ENCODE measurements around the gene JAKMIP2.

The JAKMIP2 gene

DNA sequence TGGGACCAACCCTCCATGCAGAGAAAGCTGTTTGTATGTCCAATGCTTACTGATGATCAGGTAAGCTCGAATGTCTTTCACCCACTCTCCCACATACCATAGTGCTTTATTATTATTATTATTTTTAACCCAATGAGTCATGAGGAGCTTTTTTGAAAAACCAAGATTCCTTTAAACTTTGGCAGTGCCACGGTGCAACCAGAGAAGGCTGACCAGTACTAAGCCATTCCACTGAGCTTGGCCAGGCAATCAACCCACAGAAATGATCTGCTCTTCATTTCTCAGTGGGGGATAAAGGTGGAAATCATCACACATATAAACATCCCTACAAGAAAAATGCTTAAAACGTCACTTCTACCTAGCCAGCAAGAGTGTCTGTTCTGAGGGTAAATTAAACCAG is 35.5 kb downstream of the JAKMIP2 start:
- TF ChIP-seq, protein P1, sequence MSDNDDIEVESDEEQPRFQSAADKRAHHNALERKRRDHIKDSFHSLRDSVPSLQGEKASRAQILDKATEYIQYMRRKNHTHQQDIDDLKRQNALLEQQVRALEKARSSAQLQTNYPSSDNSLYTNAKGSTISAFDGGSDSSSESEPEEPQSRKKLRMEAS (IDR thresholded peaks at IDR 0.05), result no peak
- TF ChIP-seq, protein P2, sequence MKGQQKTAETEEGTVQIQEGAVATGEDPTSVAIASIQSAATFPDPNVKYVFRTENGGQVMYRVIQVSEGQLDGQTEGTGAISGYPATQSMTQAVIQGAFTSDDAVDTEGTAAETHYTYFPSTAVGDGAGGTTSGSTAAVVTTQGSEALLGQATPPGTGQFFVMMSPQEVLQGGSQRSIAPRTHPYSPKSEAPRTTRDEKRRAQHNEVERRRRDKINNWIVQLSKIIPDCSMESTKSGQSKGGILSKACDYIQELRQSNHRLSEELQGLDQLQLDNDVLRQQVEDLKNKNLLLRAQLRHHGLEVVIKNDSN (IDR thresholded peaks at IDR 0.05), result no peak

DNA sequence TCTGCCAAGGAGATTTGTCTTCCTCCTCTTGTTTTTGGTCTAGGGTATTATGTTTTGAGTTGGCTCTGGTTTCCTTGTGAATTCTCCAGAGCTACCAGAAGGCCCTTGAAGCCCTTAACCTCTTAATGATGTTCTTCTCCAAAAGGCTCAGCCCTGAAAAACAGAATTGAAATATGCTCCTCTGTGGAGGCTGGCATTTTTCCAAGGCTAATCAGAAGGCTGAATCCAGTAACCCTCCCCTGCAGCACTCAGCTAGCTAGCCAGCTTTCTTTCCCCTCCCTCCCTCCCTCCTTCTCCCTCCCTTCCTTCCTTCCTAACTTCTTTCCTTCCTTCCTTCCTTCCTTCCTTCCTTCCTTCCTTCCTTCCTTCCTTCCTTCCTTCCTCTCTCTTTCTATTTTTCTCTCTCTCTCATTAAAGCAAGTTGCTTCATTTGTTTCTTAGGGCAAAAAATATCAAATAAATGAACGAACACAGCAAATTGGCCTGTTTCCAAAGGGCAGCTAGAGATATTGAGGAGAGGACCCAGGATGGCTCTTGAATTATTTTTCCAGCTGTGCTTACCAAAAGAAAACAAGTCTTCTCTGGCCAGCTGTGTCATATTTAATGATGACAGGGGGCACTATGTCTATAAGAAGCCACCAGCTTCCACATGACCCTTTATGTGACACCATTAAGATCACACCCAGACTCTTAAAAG is 38.7 kb downstream of the JAKMIP2 start:
- TF ChIP-seq CREB1 (IDR thresholded peaks at IDR 0.05; ENCODE audit: low read depth) (no peak), NFIC (IDR thresholded peaks at IDR 0.05) (no peak), TEAD4 (IDR thresholded peaks at IDR 0.05) (no peak), TAF1 (IDR thresholded peaks at IDR 0.05; ENCODE audit: low read depth) (no peak), YY1 (IDR thresholded peaks at IDR 0.05; ENCODE audit: low read depth) (no peak), FOXM1 (IDR thresholded peaks at IDR 0.05; ENCODE audit: borderline replicate concordance, low read depth) (no peak), ZBTB7A (IDR thresholded peaks at IDR 0.05; ENCODE audit: low read depth) (no peak), TCF12 (IDR thresholded peaks at IDR 0.05; ENCODE audit: low read depth) (no peak), EP300 (IDR thresholded peaks at IDR 0.05; ENCODE audit: borderline replicate concordance) (no peak), EGR1 (IDR thresholded peaks at IDR 0.05) (no peak), CEBPB (IDR thresholded peaks at IDR 0.05) (no peak), RAD21 (IDR thresholded peaks at IDR 0.05; ENCODE audit: low read depth) (no peak)
- TF ChIP-seq, protein P3, sequence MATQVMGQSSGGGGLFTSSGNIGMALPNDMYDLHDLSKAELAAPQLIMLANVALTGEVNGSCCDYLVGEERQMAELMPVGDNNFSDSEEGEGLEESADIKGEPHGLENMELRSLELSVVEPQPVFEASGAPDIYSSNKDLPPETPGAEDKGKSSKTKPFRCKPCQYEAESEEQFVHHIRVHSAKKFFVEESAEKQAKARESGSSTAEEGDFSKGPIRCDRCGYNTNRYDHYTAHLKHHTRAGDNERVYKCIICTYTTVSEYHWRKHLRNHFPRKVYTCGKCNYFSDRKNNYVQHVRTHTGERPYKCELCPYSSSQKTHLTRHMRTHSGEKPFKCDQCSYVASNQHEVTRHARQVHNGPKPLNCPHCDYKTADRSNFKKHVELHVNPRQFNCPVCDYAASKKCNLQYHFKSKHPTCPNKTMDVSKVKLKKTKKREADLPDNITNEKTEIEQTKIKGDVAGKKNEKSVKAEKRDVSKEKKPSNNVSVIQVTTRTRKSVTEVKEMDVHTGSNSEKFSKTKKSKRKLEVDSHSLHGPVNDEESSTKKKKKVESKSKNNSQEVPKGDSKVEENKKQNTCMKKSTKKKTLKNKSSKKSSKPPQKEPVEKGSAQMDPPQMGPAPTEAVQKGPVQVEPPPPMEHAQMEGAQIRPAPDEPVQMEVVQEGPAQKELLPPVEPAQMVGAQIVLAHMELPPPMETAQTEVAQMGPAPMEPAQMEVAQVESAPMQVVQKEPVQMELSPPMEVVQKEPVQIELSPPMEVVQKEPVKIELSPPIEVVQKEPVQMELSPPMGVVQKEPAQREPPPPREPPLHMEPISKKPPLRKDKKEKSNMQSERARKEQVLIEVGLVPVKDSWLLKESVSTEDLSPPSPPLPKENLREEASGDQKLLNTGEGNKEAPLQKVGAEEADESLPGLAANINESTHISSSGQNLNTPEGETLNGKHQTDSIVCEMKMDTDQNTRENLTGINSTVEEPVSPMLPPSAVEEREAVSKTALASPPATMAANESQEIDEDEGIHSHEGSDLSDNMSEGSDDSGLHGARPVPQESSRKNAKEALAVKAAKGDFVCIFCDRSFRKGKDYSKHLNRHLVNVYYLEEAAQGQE (IDR thresholded peaks at IDR 0.05; ENCODE audit: low read depth), result no peak
- TF ChIP-seq, protein P1 (IDR thresholded peaks at IDR 0.05), result no peak
- TF ChIP-seq, protein P2 (IDR thresholded peaks at IDR 0.05), result no peak

DNA sequence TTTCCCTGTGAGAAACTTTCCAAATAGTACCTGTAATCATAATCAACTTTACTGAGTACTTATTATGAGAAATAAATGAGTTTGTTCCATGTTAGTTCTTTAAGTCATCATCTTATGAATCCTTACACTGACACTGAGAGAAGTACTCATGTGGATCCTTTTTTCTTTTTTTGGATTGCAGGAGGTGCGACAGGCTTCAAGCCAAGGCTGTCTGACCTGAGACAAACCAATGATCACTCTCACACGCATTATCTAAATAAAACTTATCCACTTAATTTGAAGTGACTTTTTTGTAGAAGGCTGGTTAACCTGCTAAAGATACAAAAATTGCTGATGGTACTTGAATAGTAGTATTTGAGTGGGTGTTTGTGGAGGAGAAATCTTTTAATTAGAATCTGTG is 39.5 kb downstream of the JAKMIP2 start:
- TF ChIP-seq NFIC (IDR thresholded peaks at IDR 0.05) (no peak), YY1 (IDR thresholded peaks at IDR 0.05; ENCODE audit: low read depth) (no peak), EP300 (IDR thresholded peaks at IDR 0.05; ENCODE audit: borderline replicate concordance) (no peak), TAF1 (IDR thresholded peaks at IDR 0.05; ENCODE audit: low read depth) (no peak), RAD21 (IDR thresholded peaks at IDR 0.05; ENCODE audit: low read depth) (no peak), TEAD4 (IDR thresholded peaks at IDR 0.05) (no peak), CREB1 (IDR thresholded peaks at IDR 0.05; ENCODE audit: low read depth) (no peak), ZBTB7A (IDR thresholded peaks at IDR 0.05; ENCODE audit: low read depth) (no peak), CEBPB (IDR thresholded peaks at IDR 0.05) (no peak), TCF12 (IDR thresholded peaks at IDR 0.05; ENCODE audit: low read depth) (no peak), EGR1 (IDR thresholded peaks at IDR 0.05) (no peak)
- TF ChIP-seq, protein P1 (IDR thresholded peaks at IDR 0.05), result no peak
- TF ChIP-seq, protein P2 (IDR thresholded peaks at IDR 0.05), result no peak

DNA sequence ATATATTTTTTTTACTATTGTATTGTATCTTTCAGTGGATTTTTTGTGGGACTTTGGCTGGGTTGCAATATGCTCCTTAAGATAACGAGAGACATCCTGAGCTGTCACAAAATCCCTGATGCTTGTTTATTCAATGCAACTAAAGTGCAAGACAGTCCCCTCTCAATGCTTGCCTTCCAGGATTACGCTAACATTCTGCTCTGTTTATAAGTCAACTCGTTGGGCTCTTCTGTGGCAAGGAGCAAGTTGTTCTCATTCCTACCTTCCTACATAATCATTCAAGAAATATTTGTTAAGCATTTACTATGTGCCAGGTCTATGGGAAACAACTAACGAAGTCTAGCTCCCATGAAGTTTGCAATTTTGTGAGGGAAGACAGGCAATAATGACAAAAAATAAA is 40.4 kb downstream of the JAKMIP2 start:
- no peak for TF ChIP-seq TAF1 (IDR thresholded peaks at IDR 0.05; ENCODE audit: low read depth)
- TF ChIP-seq, protein P2 (IDR thresholded peaks at IDR 0.05), result no peak
- TF ChIP-seq FOXM1 (IDR thresholded peaks at IDR 0.05; ENCODE audit: borderline replicate concordance, low read depth), result no peak
- no peak for TF ChIP-seq YY1 (IDR thresholded peaks at IDR 0.05; ENCODE audit: low read depth)
- no peak for TF ChIP-seq TCF12 (IDR thresholded peaks at IDR 0.05; ENCODE audit: low read depth)
- no peak for TF ChIP-seq TEAD4 (IDR thresholded peaks at IDR 0.05)
- no peak for TF ChIP-seq CREB1 (IDR thresholded peaks at IDR 0.05; ENCODE audit: low read depth)
- no peak for TF ChIP-seq EP300 (IDR thresholded peaks at IDR 0.05; ENCODE audit: borderline replicate concordance)
- TF ChIP-seq, protein P1 (IDR thresholded peaks at IDR 0.05), result no peak
- TF ChIP-seq, protein P3 (IDR thresholded peaks at IDR 0.05; ENCODE audit: low read depth), result no peak

DNA sequence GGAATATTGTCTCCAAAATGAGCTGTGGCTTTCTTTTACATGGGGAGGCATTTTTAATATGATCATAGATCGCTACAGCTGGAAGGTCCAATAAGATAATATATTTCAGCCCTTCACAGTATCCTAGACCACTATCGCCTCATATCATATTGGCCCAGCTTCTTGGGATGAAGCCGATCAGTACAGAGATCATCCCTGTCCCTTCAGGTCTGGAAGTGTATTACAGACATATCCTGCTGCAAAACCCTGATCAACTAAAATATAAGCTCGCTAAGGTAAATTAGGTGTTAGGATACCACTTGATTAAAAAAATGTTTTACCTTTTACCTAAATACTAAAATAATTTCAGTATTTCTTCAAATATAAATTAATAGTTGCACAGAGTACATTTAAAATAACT is 41.7 kb downstream of the JAKMIP2 start:
- TF ChIP-seq, protein P3 (IDR thresholded peaks at IDR 0.05; ENCODE audit: low read depth), result no peak
- TF ChIP-seq, protein P2 (IDR thresholded peaks at IDR 0.05), result no peak
- TF ChIP-seq TCF12 (IDR thresholded peaks at IDR 0.05; ENCODE audit: low read depth), result no peak
- no peak for TF ChIP-seq CREB1 (IDR thresholded peaks at IDR 0.05; ENCODE audit: low read depth)
- TF ChIP-seq NFIC (IDR thresholded peaks at IDR 0.05), result no peak
- TF ChIP-seq, protein P1 (IDR thresholded peaks at IDR 0.05), result no peak

All from Ishikawa (cell line).